NCI-H2227 (cell line): ENCODE results near the gene PTGIS.
A peak's percentile ranks its signal among the peaks of the same experiment; 100 is the strongest.

Experiments
- DNase-seq: peaks from one replicate; lab custom pipeline; 2025; ENCODE audit not compliant: unreplicated experiment; lab: John Stamatoyannopoulos, UW

Gene PTGIS

GRCh38 chr20:49532285-49532946, 35.5 kb downstream of the PTGIS start:
- DNase-seq, result no peak

DNA sequence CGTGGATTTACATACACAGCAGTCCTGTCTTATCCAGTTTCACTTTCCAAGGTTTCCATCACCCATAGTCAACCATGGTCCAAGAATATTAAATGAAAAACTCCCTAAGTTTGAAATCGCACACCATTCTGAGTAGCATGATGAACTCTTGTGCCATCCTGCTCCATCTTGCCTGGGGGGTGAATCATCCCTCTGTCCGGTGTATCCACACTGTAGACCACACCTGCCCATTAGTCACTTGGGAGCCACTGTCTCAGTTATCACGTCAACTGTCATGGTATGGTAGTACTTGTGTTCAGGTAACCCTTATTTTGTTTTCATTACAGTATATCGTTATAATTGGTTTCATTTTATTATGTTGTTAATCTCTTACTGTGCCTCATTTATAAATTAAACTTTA, 38.5 kb downstream of the PTGIS start:
- DNase-seq, result no peak

- DNase-seq, result no peak
These were observed 41.4 kb downstream of the PTGIS start for GRCh38 chr20:49526568-49526967.

DNA sequence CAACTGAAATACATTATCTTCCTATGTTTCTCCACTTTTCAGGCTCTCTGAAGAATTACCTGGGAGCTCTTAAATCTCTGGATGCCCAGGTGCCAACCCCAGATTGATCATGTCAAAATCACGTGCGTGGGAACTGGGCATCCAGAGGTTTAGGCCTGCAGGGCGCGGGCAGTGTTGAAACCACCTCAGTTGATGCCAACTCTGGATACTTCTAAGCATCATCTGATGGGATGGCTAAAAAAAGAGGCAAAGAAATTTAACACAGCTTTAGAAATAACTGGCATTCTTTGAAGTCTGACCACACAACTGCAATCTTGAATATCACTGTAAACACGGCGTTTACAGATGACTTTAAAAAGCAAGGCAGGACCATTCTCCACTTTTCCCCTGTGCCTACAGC, 41.9 kb downstream of the PTGIS start:
- DNase-seq, result no peak

GRCh38 chr20:49523767-49524360, 44.1 kb downstream of the PTGIS start:
- no peak for DNase-seq

GRCh38 chr20:49521356-49521755, 46.6 kb downstream of the PTGIS start:
- no peak for DNase-seq

GRCh38 chr20:49519777-49520359, 48.1 kb downstream of the PTGIS start:
- DNase-seq, result no peak

DNA sequence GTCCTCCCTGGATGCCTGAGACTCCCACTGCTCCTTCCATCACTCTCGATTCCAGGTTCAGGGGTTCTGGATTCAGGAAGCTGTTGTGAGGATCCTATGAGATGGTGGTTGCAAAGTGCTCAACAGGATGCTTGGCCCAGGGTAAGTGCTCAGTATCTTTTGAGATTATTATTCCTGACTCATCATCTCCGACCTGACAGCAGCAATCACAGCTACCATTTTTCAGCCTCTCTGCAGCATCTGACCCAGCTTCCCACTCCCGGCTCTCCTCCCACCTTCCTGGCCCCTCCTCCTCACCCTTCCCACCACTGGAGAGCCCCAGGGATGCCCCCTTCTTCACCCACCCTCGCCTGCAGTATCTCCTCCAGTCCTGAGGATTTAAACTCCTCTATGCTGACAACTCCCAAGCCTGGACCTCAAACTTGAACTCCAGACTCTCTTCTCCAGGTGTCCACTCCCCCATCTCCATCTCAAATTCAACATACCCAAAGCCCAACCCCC, 48.7 kb downstream of the PTGIS start:
- no peak for DNase-seq

GRCh38 chr20:49518576-49518975, 49.4 kb downstream of the PTGIS start:
- no peak for DNase-seq

DNA sequence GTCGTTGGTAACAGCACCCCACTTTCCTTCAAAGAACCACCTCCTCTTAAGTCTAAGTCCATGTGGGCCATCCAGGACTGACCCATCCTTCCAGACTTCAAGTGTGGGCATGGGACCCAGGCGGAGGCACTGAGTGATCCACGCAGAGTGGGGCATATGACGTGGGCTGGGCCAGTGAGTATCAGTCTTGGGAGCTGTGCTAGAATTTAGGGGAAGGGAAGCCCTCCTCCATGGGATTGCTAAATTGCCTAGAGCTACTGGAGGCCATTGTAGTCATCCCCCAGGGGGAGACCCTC, 50.2 kb downstream of the PTGIS start:
- DNase-seq, result no peak

DNA sequence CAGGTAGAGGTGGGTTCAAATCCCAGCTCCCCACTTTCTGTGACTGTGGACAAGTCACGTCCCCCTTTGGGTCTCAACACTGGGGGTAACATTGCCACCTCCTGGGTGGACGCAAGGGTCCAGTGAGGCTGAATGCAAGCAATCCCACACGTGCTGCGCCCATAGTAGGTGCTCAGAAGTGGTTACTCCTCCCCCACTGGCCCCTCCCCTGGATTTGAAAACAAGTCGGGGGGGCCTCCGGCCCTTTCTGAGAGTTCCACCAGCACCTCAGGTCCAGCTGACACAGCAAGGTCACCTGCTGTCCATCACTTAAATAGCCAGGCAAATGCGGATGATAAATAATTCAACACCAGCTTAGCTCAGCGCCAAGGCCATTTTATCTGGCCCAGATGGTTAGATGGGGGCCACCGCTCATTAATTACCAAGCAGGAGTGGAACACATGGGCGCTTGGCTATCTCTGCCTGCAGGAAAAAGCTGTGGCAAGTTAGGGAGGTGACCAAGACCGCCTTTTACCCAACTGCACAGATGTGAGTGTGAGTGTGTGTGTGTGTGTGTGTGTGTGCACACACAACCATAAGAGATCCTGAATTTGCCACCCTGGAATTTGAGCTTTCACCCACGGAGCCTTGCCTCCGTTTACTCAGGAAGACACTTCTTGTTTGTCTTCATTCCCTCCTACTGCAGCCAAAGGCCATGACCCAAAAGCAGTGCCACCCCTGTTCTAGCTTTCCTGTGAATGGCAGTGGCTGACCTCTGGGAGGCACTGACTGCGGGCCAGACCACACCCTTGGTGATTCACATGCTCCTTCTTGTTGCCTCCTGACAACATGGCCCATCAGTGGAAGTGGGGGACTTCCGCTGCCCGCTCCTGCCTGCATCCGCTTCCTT, 50.8 kb downstream of the PTGIS start:
- DNase-seq, result no peak

DNA sequence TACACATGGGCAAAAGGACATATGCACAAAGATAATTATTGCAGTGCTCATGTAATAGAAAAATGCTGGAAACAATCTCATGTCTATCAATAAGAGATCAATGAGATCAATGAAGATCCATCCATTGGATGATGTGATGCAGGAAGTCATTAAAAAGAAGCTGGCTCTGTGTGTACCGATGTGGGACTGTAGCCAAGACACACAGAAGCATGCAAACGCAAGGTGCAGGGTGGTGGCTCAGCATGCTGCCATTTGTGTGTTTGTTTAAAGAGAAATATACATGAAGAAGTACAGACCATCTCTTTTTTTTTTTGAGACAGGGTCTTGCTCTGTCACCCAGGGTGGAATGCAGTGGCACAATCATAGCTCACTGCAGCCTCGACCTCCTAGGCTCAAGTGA, 52.4 kb downstream of the PTGIS start:
- no peak for DNase-seq

DNA sequence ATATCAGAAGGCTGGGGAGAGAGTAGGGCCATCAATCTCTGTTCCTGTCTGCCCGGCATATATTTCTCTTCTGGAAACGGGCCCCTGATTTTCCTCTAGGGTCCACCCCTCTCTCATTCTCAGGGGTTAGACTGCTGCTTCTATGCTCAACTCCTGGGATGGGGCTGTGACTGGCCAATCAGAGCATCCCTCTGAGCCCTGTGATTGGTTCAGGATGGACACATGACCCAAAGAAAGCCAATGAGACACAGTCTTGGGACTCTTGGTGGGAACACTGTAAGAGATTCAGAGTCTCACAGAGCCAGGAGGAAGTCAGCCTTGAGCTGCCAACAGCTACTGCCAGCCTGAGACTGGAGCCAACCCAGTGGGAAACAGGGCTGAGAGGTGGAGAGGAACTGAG, 54.4 kb downstream of the PTGIS start:
- DNase-seq, result no peak

GRCh38 chr20:49513009-49513408, 54.9 kb downstream of the PTGIS start:
- DNase-seq, result no peak

GRCh38 chr20:49511788-49512525, 56.0 kb downstream of the PTGIS start:
- DNase-seq, result no peak

- DNase-seq, result no peak
These were observed 57.3 kb downstream of the PTGIS start for GRCh38 chr20:49510562-49511122.

- DNase-seq, result peak; percentile 79
These were observed 59.3 kb downstream of the PTGIS start for GRCh38 chr20:49508435-49509199.

DNA sequence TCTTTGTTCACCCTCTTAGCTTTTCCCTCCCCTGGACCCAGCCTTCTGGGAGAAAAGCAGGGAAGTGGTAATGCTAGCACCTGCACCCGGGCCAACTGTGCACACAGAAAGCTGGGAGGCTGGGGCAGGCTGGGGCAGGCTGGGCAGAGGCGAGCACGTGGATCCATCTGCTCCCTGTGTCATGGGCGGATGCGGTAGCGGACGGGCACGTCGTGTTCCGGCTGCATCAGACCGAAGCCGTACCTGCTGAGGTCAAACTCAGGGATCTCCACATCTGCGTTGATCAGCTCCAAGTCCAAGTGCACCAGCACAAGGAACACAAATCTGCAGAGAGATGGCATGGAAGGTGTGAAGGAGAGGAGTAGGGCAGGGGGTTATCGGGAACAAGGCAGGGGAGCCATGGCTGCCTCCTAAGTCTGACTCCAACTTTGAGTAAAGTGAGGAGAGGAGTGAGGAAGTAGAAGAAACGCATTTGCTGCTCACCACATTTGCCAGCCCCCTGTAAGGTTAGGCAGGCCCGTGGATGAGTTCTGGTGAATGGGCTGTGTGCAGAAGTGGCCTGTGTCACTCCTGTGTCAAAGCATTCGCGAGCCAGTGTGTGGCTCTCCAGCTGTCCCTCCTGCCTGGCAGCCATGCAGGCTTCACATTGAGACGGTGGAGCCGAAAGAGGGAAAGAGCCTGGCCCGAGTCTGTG, 60.0 kb downstream of the PTGIS start:
- no peak for DNase-seq

- peak; percentile 92 for DNase-seq
These were observed 62.4 kb downstream of the PTGIS start for GRCh38 chr20:49505518-49505917.
